Measurements from ENCODE around the gene CELF1. TPM values are rescaled to one million over a fixed set of nuclear protein-coding genes. Genes with fewer than 3 reads are reported as not detected.

CELF1 gene
- total RNA-seq (2011; cell fraction: chromatin; rRNA removed; ENCODE audit: low replicate concordance) = 291 and 350 TPM in 2 replicates
- 140 and 172 TPM in 2 replicates for total RNA-seq (2011; cell fraction: nucleolus; rRNA removed)
- 256 and 337 TPM in 2 replicates for total RNA-seq (2011; cell fraction: nucleoplasm; rRNA removed)
- total RNA-seq (2014; rRNA removed) = 59.2 and 63.9 TPM in 2 replicates
- total RNA-seq (2014; rRNA removed; fragmentation: Illumina TruSeq; extraction: Trizol) = 77.4 and 79.1 TPM in 2 replicates
- total RNA-seq (2015; rRNA removed; fragmentation: Illumina TruSeq; extraction: Trizol) = 65.1 and 71.4 TPM in 2 replicates
- 102 and 111 TPM in 2 replicates for total RNA-seq (2021)
- polyA plus RNA-seq (2011; rRNA removed) = 124 and 142 TPM in 2 replicates
- polyA plus RNA-seq (2011; cell fraction: cytosol; rRNA removed) = 75.5 and 93.9 TPM in 2 replicates
- 276 and 281 TPM in 2 replicates for polyA plus RNA-seq (2011; cell fraction: nucleus; rRNA removed)
- polyA plus RNA-seq (2012) = 28.5 and 38.8 TPM in 2 replicates
- polyA plus RNA-seq (2014; fragmentation: Illumina TruSeq; extraction: Trizol) = 75.0 and 81.6 TPM in 2 replicates
- 10 to 100 TPM; 11.3 to 21.6 TPM for polyA plus RNA-seq (2014; fragmentation: Nextera tagmentation; extraction: Ambion mirVana)
- polyA plus RNA-seq (2014; rRNA removed) = 82.8 and 88.9 TPM in 2 replicates
- 138 and 183 TPM in 2 replicates for polyA minus RNA-seq (2011; rRNA and poly(A)+ RNA removed)
- polyA minus RNA-seq (2011; cell fraction: cytosol; rRNA and poly(A)+ RNA removed) = 71.5 and 87.3 TPM in 2 replicates
- polyA minus RNA-seq (2011; cell fraction: nucleus; rRNA and poly(A)+ RNA removed) = 67.6 and 122 TPM in 2 replicates
- percentile 90 among the genes with signal in this experiment for Bru-seq, nascent RNA
- BruChase-seq, experiment 1, labeled RNA remaining after a 2-hour chase = percentile 95 among the genes with signal in this experiment
- BruChase-seq, experiment 2, labeled RNA remaining after a 6-hour chase = percentile 95 among the genes with signal in this experiment
- long read RNA-seq, experiment 1, full-length matches to known transcripts = 4 of 420 reads
- long read RNA-seq, experiment 1, partial matches to known transcripts = 73 of 420 reads
- long read RNA-seq, experiment 1, other reads (novel, unspliced or antisense) = 343 of 420 reads
- long read RNA-seq, experiment 2, partial matches to known transcripts = 0 of 39 reads
- long read RNA-seq, experiment 2, other reads (novel, unspliced or antisense) = 39 of 39 reads
- long read RNA-seq, experiment 3, partial matches to known transcripts = 4 of 38 reads
- long read RNA-seq, experiment 3, other reads (novel, unspliced or antisense) = 33 of 38 reads

DNA sequence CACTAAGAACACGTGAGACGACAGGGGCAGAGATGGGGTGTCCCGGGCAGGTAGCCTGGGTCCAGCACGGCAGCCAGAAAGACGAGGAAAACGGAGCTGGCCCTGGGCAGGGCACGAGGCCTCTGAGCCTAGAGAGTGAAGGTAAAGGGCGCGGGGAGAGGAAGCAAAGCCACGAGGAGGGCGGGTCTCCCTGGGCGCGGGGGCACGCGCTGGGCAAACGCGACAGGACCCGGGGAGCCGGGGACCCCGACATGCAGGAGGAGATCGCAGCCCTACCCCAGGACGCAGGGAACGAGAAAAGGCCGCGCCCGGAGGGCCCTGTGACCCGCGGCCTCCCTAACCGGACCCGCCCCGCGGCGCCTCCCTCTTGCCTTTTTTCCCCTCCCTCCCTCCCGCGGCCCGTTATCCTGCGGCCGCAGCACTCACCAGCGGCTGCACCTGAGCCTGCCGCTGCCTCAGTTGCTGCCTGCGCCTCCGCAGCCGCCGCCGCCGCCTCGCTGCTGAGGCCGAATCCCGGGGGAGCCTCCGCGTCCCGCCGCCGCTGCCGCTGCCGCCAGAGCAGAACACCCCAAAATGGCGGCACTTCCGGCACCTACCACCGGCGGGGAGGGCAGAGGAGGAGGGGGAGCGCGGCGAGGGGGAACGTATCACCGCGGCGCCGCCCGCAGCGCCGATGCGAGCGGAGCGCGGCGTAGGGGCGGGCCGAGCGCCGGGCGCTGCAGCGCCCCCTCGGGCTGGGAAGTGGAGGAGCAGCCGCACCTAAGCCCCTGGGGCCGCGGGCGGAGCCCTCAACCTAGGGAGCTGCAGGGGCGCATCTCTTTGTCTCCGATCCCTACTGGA lies at the start of gene CELF1:
TSS of gene CELF1 (minus strand) at position 567 of the 840 bp plus-strand sequence. CDS start 53,609 bp downstream, outside the sequence.
- H3K79me2 ChIP-seq (ENCODE audit: control insufficient read depth, insufficient read depth, low read length) = peaks cover 52% of the 10 kb centered on the region
- WGBS (ENCODE audit: insufficient coverage, low coverage, missing lambda C conversion rate) = 0% methylated on average over 59 of the region's 89 CpGs
- in situ Hi-C loops (cut with MboI) (no loop called here), intact Hi-C loops (cut with micrococcal nuclease) (loop anchor here (5.0 kb wide), 1 partner anchor 40 kb away; no protein-coding TSS in a partner anchor)
- peak within 1 kb of the TSS; percentile 96 for H3K4me2 ChIP-seq (ENCODE audit: insufficient read depth, low read length)
- peak within 1 kb of the TSS; percentile 95 for H2AFZ ChIP-seq (ENCODE audit: low read depth, low read length)
- no peaks in the 10 kb centered on the region for H3K9me3 ChIP-seq (replicated peaks; ENCODE audit: control insufficient read depth, insufficient read depth, low read depth, low read length)
- H3K4me1 ChIP-seq (replicated peaks in 1 of 2; ENCODE audit: control insufficient read depth in 2 of 2, insufficient read depth in 2 of 2, low read length in 2 of 2) = peaks cover 11 to 18% of the 10 kb centered on the region in 2 experiments; a peak in 4 of 5 replicates
- ChIA-PET POLR2A (interaction anchor here (0.5 to 3.8 kb wide), 11 partner anchors 11 to 82 kb away, joined by 3 to 28 read pairs (median 4); partner anchors contain the start of gene PTPMT1), CTCF (ENCODE audit: low intra/inter-chr PET ratio) (interaction anchor here (0.6 kb wide), 2 partner anchors 97 to 145 kb away, joined by 4 to 6 read pairs; no protein-coding TSS in a partner anchor)
- H3K9me1 ChIP-seq (ENCODE audit: control insufficient read depth, insufficient read depth, low read length) = peaks cover 6% of the 10 kb centered on the region
- BruUV-seq (replicated peaks) = no TSS peak
- DNase-seq (ENCODE audit: extremely low read depth in 1 of 4, low spot score in 3 of 4) (peak; percentile 87 to 94 (median 90)), ATAC-seq (peak; percentile 96), FAIRE-seq (peak; percentile 56)
- H3K9ac ChIP-seq (ENCODE audit: insufficient read depth in 1 of 2, low read depth in 2 of 2, low read length in 2 of 2) = peak within 1 kb of the TSS; percentile 92 to 100
- H3K4me3 ChIP-seq = peak within 1 kb of the TSS; percentile 100
- H3K36me3 ChIP-seq (ENCODE audit: control insufficient read depth, insufficient read depth, low read length) = peaks cover 24% of the 10 kb centered on the region
- H3K27me3 ChIP-seq (ENCODE audit: control insufficient read depth in 2 of 2, insufficient read depth in 2 of 2, low read length in 2 of 2) = no peaks in the 10 kb centered on the region
- peaks cover 12% of the 10 kb centered on the region for H4K20me1 ChIP-seq (replicated peaks; ENCODE audit: control insufficient read depth, insufficient read depth, low read length)
- peak within 1 kb of the TSS; percentile 92 for H3K27ac ChIP-seq (ENCODE audit: extremely low read depth, low read depth, low read length)
- TF ChIP-seq ZNF316 (IDR thresholded peaks at IDR 0.05) (0 out of 2 replicates have a peak, but pooled peaks have one; percentile 1), TCF7 (IDR thresholded peaks at IDR 0.05; ENCODE audit: borderline replicate concordance) (0 out of 2 replicates have a peak, but pooled peaks have one; percentile 21), CCNT2 (IDR thresholded peaks at IDR 0.05; ENCODE audit: borderline replicate concordance, extremely low read depth, insufficient read length, low read depth, low read length) (peak; percentile 96), ILF3 (IDR thresholded peaks at IDR 0.05; ENCODE audit: borderline replicate concordance) (0 out of 2 replicates have a peak, but pooled peaks have one; percentile 53), GATAD2A (IDR thresholded peaks at IDR 0.05) (no peak), RBFOX2 (IDR thresholded peaks at IDR 0.05; ENCODE audit: low read depth, low read length) (peak; percentile 86), ZC3H4 (CRISPR knock-in tag; IDR thresholded peaks at IDR 0.05; ENCODE audit: borderline replicate concordance) (0 out of 2 replicates have a peak, but pooled peaks have one; percentile 36), SOX6 (IDR thresholded peaks at IDR 0.05) (peak; percentile 57; the same call in 1 of the 2 replicates), KLF13 (tag; IDR thresholded peaks at IDR 0.05; ENCODE audit: borderline replicate concordance, low read depth) (peak; percentile 42; the same call in 1 of the 2 replicates), ELF1 (tag; IDR thresholded peaks at IDR 0.05) (peak; percentile 83), ZNF57 (CRISPR knock-in tag; IDR thresholded peaks at IDR 0.05) (0 out of 2 replicates have a peak, but pooled peaks have one; percentile 33)
- TF ChIP-seq, protein P1, sequence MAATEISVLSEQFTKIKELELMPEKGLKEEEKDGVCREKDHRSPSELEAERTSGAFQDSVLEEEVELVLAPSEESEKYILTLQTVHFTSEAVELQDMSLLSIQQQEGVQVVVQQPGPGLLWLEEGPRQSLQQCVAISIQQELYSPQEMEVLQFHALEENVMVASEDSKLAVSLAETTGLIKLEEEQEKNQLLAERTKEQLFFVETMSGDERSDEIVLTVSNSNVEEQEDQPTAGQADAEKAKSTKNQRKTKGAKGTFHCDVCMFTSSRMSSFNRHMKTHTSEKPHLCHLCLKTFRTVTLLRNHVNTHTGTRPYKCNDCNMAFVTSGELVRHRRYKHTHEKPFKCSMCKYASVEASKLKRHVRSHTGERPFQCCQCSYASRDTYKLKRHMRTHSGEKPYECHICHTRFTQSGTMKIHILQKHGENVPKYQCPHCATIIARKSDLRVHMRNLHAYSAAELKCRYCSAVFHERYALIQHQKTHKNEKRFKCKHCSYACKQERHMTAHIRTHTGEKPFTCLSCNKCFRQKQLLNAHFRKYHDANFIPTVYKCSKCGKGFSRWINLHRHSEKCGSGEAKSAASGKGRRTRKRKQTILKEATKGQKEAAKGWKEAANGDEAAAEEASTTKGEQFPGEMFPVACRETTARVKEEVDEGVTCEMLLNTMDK (IDR thresholded peaks at IDR 0.05; ENCODE audit: borderline replicate concordance, insufficient read depth, low read depth, low read length, poor library complexity, severe bottlenecking) = peak; percentile 97
- TF ChIP-seq, protein P2, sequence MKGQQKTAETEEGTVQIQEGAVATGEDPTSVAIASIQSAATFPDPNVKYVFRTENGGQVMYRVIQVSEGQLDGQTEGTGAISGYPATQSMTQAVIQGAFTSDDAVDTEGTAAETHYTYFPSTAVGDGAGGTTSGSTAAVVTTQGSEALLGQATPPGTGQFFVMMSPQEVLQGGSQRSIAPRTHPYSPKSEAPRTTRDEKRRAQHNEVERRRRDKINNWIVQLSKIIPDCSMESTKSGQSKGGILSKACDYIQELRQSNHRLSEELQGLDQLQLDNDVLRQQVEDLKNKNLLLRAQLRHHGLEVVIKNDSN (CRISPR knock-in tag; IDR thresholded peaks at IDR 0.05) = peak; percentile 50
